A673 (cell line): Measurements from ENCODE around the gene TM7SF3.

Experiments
- EZH2 ChIP-seq: fragments of 200-600 bp; sonication (generic); IDR thresholded peaks from 2 replicates; pipeline ENCODE4 v1.6.1; 2017; ENCODE audit warnings: borderline replicate concordance, low read depth, mild to moderate bottlenecking, mixed read lengths, antibody characterized with exemption, low read length; ENCODE audit not compliant: poor library complexity, severe bottlenecking
- TF ChIP-seq, protein P1 (sequence below): fragments of 300-800, 200-600 bp; sonication (generic); conservative IDR thresholded peaks from 2 replicates; pipeline ENCODE4 v1.5.1; 2017; ENCODE audit warnings: low read depth, mild to moderate bottlenecking, antibody characterized with exemption, low read length, moderate library complexity, mixed read lengths

DNA sequence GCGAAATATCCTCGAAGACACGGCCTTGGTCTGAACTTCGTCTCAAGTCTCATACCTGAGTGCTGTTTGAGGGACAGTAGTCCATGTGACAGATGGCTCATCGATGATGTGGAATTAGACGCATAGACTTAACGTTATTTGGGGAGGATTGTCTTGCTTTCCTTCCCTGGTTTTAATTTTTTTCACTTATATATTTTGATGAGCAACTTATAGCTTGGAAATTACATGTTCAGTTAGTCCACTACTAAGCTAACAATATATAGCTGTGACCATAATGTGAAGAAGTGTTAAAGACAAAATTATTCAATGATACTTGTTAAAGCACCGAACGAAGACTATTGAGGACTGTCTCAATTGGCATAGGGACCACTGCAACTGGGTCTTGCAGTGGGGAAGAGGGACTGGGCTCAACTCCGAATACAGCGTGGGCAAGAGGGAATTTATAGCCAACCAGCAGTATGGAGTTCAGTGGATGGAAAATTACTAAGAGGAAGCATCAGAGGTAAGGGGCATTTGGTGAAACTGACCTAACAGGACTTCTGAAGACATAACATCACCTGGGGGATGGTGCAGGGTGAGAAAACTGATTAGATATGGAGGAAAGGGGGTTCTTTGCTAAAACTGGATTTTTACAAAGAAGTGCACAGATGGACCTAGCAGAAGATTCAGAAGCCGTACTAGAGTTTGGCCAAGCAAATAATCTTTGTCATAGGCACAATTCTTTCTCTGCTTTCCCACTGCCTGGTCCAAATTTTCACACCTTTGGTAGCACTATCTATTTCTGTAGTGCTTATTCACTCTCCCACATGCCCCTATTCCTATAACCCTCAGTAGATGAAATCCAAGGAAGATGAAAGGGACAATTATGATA, 910 bp upstream of the TM7SF3 start:
- TF ChIP-seq, protein P1, sequence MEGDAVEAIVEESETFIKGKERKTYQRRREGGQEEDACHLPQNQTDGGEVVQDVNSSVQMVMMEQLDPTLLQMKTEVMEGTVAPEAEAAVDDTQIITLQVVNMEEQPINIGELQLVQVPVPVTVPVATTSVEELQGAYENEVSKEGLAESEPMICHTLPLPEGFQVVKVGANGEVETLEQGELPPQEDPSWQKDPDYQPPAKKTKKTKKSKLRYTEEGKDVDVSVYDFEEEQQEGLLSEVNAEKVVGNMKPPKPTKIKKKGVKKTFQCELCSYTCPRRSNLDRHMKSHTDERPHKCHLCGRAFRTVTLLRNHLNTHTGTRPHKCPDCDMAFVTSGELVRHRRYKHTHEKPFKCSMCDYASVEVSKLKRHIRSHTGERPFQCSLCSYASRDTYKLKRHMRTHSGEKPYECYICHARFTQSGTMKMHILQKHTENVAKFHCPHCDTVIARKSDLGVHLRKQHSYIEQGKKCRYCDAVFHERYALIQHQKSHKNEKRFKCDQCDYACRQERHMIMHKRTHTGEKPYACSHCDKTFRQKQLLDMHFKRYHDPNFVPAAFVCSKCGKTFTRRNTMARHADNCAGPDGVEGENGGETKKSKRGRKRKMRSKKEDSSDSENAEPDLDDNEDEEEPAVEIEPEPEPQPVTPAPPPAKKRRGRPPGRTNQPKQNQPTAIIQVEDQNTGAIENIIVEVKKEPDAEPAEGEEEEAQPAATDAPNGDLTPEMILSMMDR = no peak
- TF ChIP-seq EZH2 = no peak
